Measurements from ENCODE around the gene PINLYP. TPM values are rescaled to one million over a fixed set of nuclear protein-coding genes. Genes with fewer than 3 reads are reported as not detected.
A peak's percentile ranks its signal among the peaks of the same experiment; 100 is the strongest.

The PINLYP gene
- total and polyA plus RNA-seq, 2 experiments from 2014 or later: 7.8 to 11.1 TPM

GRCh38 chr19:43625918-43626579 lies 50.4 kb downstream of the PINLYP start:
- Mint-ChIP-seq H3K27me3 (ENCODE audit: insufficient read depth, low read depth, poor library complexity) (peaks cover 16% of the 10 kb centered on the region), H3K36me3 (ENCODE audit: low read depth) (peaks cover 18% of the 10 kb centered on the region; the same call in 2 of the 3 replicates)

More at GRCh38 chr19:43625918-43626579, 50.4 kb downstream of the PINLYP start:
- Mint-ChIP-seq H3K4me1 (peaks cover 19% of the 10 kb centered on the region), H3K27ac (no peak overlapping the region), H3K9me3 (peaks cover 3% of the 10 kb centered on the region; the same call in 2 of the 3 replicates), H3K4me3 (no peak overlapping the region)
- no peak for TF ChIP-seq ETS1 (IDR thresholded peaks at IDR 0.05)
- no peak for TF ChIP-seq ZNF462 (CRISPR knock-in tag; IDR thresholded peaks at IDR 0.05)
- no peak for TF ChIP-seq REST (IDR thresholded peaks at IDR 0.05; ENCODE audit: unreplicated experiment)
- TF ChIP-seq CTCF (conservative IDR thresholded peaks at IDR 0.05; ENCODE audit: low read depth in 2 of 2): peak; percentile 10 to 51; a peak in 2 of 4 replicates
- no peak for TF ChIP-seq JUNB (IDR thresholded peaks at IDR 0.05; ENCODE audit: unreplicated experiment)
- Histone ChIP-seq H4K20me1 (replicated peaks; ENCODE audit: insufficient read depth) (peaks cover 7% of the 10 kb centered on the region), H3K27ac (ENCODE audit: low read depth) (no peak overlapping the region), H3F3A (replicated peaks; ENCODE audit: low read depth) (peaks cover 9% of the 10 kb centered on the region), H3K9me2 (ENCODE audit: insufficient read depth) (no peaks in the 10 kb centered on the region), H3K4me1 (ENCODE audit: insufficient read depth) (peaks cover 8% of the 10 kb centered on the region; the same call in 1 of the 2 replicates), H2AFZ (no peak overlapping the region), H3K4me2 (no peak overlapping the region), H3K36me3 (ENCODE audit: insufficient read depth) (no peaks in the 10 kb centered on the region), H3K4me3 (no peak overlapping the region), H3K27me3 (ENCODE audit: insufficient read depth) (no peaks in the 10 kb centered on the region), H3K79me2 (replicated peaks; ENCODE audit: insufficient read depth) (no peaks in the 10 kb centered on the region)
- peak; percentile 48 for ATAC-seq
- DNase-seq (ENCODE audit: low spot score): peak; percentile 81

All from GM23338 (cell line).